Liver (tissue), 9 donors: ENCODE results near the gene ABCE1. TPM values are rescaled to one million over a fixed set of nuclear protein-coding genes. Genes with fewer than 3 reads are reported as not detected.

Experiments used
- DNase-seq: peaks from one replicate; pipeline ENCODE4 v3.0.0-alpha.2; 2017; ENCODE audit warnings: low spot score
- H3K27ac ChIP-seq, 2 donors: one replicate each; pipeline ENCODE4 v1.7.0; 2013; ENCODE audit warnings: inconsistent platforms in 2 of 2, low read length in 2 of 2, control low read depth in 1 of 2, low read depth in 1 of 2, mild to moderate bottlenecking in 1 of 2
- H3K27me3 ChIP-seq, 4 donors: one replicate each; pipeline versions ENCODE4 v1.6.1 to v1.7.0; 2013; ENCODE audit warnings: low read length in 3 of 4, inconsistent platforms in 1 of 4, mild to moderate bottlenecking in 1 of 4, moderate library complexity in 1 of 4; ENCODE audit not compliant: control insufficient read depth in 4 of 4, insufficient read depth in 4 of 4
- H3K36me3 ChIP-seq, 4 donors: one replicate each; pipeline versions ENCODE4 v1.6.1 to v1.7.0; 2013; ENCODE audit warnings: low read length in 3 of 4, mild to moderate bottlenecking in 3 of 4, low read depth in 1 of 4, moderate library complexity in 1 of 4; ENCODE audit not compliant: control insufficient read depth in 4 of 4, insufficient read depth in 3 of 4
- H3K4me1 ChIP-seq, 4 donors: one replicate each; pipeline versions ENCODE4 v1.6.1 to v1.7.0; 2013; ENCODE audit warnings: low read length in 3 of 4, mild to moderate bottlenecking in 3 of 4, moderate library complexity in 1 of 4; ENCODE audit not compliant: control insufficient read depth in 4 of 4, insufficient read depth in 4 of 4
- H3K4me3 ChIP-seq, 3 donors: one replicate each; pipeline versions ENCODE4 v1.6.1 to v1.7.0; 2013; ENCODE audit warnings: low read length in 3 of 3, control low read depth in 1 of 3, low read depth in 1 of 3, mild to moderate bottlenecking in 1 of 3
- H3K9ac ChIP-seq, 2 donors: one replicate each; pipeline ENCODE4 v1.7.0; 2013; ENCODE audit warnings: low read length in 2 of 2, mild to moderate bottlenecking in 2 of 2, moderate library complexity in 2 of 2, control low read depth in 1 of 2, low read depth in 1 of 2
- H3K9me3 ChIP-seq, 4 donors: one replicate each; pipeline versions ENCODE4 v1.6.1 to v1.7.0; 2013; ENCODE audit warnings: low read length in 3 of 4; ENCODE audit not compliant: control insufficient read depth in 4 of 4
- ATF3 ChIP-seq: IDR thresholded peaks from 2 replicates; pipeline ENCODE4 v1.6.1; 2016; ENCODE audit warnings: antibody characterized with exemption
- EGR1 ChIP-seq, 2 donors: IDR thresholded peaks; 2 replicates each; pipeline ENCODE4 v1.6.1; 2016 to 2018; ENCODE audit warnings: antibody characterized with exemption in 2 of 2, low read depth in 2 of 2
- FOXA1 ChIP-seq: IDR thresholded peaks from 2 replicates; pipeline ENCODE4 v1.6.1; 2016; ENCODE audit warnings: antibody characterized with exemption
- FOXA2 ChIP-seq: IDR thresholded peaks from 2 replicates; pipeline ENCODE4 v1.6.1; 2016; ENCODE audit warnings: antibody characterized with exemption
- GABPA ChIP-seq, 2 donors: IDR thresholded peaks in 1 of 2; conservative IDR thresholded peaks in 1 of 2; 2 replicates each; pipeline ENCODE4 v1.6.1; 2016; ENCODE audit warnings: antibody characterized with exemption in 2 of 2, mild to moderate bottlenecking in 1 of 2, moderate library complexity in 1 of 2
- HNF4A ChIP-seq, 2 donors: conservative IDR thresholded peaks; 2 replicates each; pipeline ENCODE4 v1.6.1; 2016; ENCODE audit warnings: antibody characterized with exemption in 2 of 2, mild to moderate bottlenecking in 2 of 2
- HNF4G ChIP-seq: IDR thresholded peaks from 2 replicates; pipeline ENCODE4 v1.6.1; 2016; ENCODE audit warnings: antibody characterized with exemption
- JUND ChIP-seq, 2 donors: IDR thresholded peaks; 2 replicates each; pipeline ENCODE4 v1.6.1; 2016; ENCODE audit warnings: antibody characterized with exemption in 2 of 2
- MAX ChIP-seq: IDR thresholded peaks from 2 replicates; pipeline ENCODE4 v1.6.1; 2016; ENCODE audit warnings: antibody characterized with exemption
- NR2F2 ChIP-seq: IDR thresholded peaks from 2 replicates; pipeline ENCODE4 v1.6.1; 2016; ENCODE audit warnings: antibody characterized with exemption
- RAD21 ChIP-seq, 2 donors: IDR thresholded peaks; 2 replicates each; pipeline ENCODE4 v1.6.1; 2016; ENCODE audit warnings: antibody characterized with exemption in 2 of 2, mild to moderate bottlenecking in 2 of 2
- RXRA ChIP-seq, 2 donors: IDR thresholded peaks; 2 replicates each; pipeline ENCODE4 v1.6.1; 2017 to 2018; ENCODE audit warnings: antibody characterized with exemption in 2 of 2, mild to moderate bottlenecking in 1 of 2
- SP1 ChIP-seq: IDR thresholded peaks from 2 replicates; pipeline ENCODE4 v1.6.1; 2018; ENCODE audit warnings: antibody characterized with exemption, mild to moderate bottlenecking
- TAF1 ChIP-seq: conservative IDR thresholded peaks from 2 replicates; pipeline ENCODE4 v1.6.1; 2016; ENCODE audit warnings: antibody characterized with exemption, mild to moderate bottlenecking
- YY1 ChIP-seq: IDR thresholded peaks from 2 replicates; pipeline ENCODE4 v1.6.1; 2016; ENCODE audit warnings: antibody characterized with exemption, mild to moderate bottlenecking
- ZBTB33 ChIP-seq: IDR thresholded peaks from 2 replicates; pipeline ENCODE4 v1.6.1; 2016; ENCODE audit warnings: antibody characterized with exemption
- WGBS: extraction: QIAGEN DNeasy Blood & Tissue Kit; methylation state at CpG from one replicate; pipeline ENCODE4 v1.1.7; 2013; 5-methylcytosine and 5-hydroxymethylcytosine counted together
- polyA plus RNA-seq, 2 donors: library from polyadenylated mRNA; stranded (reverse) in 1 of 2; unstranded in 1 of 2; fragments of 200-250 nt in 1 of 2; fragments of >200 nt in 1 of 2; fragmentation: Nextera tagmentation in 1 of 2; extraction: Ambion mirVana in 1 of 2; gene quantifications; one replicate each; pipeline versions ENCODE4 v1.2.1 to v1.2.3, GENCODE V29; 2013 to 2015
- total RNA-seq, 2 donors: library from RNA; depleted of rRNA; stranded (reverse); fragments of >200 nt; gene quantifications; one replicate each; pipeline ENCODE4 v1.2.3, GENCODE V29; 2014
- TF ChIP-seq, protein P1 (sequence below): fragments of 150-350 bp; IDR thresholded peaks from 2 replicates; pipeline ENCODE4 v1.5.1; 2017; ENCODE audit warnings: improper control_type of control experiment, low read depth, low read length; ENCODE audit not compliant: missing input control
- donor health status: healthy.
- donor health status: healthy.
- donor health status: healthy.
- donor health status: healthy.
- donor health status: healthy.

Gene ABCE1
- total and polyA plus RNA-seq, 4 donors = 12.7 to 59.8 (median 31.0) TPM

DNA sequence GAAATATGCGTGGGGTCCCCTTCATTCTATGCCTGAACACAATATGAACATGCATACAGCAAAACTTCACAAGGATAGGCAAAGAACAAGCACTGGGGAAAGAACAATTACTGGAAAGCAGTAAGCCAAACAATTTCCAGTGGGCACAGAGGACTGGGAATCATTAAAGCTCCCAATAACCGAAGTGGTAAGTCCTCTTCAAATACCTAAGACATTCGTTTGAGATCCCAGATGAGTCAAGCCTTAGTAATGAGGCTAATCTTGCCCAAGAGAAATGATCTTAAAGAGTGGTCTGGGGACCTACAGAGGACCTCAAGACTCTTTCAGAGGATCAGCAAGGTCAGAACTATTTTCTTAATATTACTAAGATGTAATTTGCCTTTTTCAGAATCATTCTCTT is 28.8 kb upstream of the ABCE1 start:
- Histone ChIP-seq H3K9ac (no peak overlapping the region), H3K4me3 (no peak overlapping the region), H3K4me1 (peaks cover 0 to 3% (median 0%) of the 10 kb centered on the region in 4 donors), H3K9me3 (no peaks in the 10 kb centered on the region), H3K27ac (no peak overlapping the region), H3K36me3 (peaks cover 0 to 2% (median 0%) of the 10 kb centered on the region in 4 donors), H3K27me3 (no peaks in the 10 kb centered on the region)
- 96% methylated on average over 3 of the region's 3 CpGs for WGBS
- TF ChIP-seq NR2F2 (no peak), FOXA1 (no peak), MAX (no peak), RXRA (IDR thresholded peaks at IDR 0.05) (no peak), HNF4A (conservative IDR thresholded peaks at IDR 0.05) (no peak), HNF4G (no peak), RAD21 (IDR thresholded peaks at IDR 0.05) (no peak), JUND (IDR thresholded peaks at IDR 0.05) (no peak), ZBTB33 (no peak)
- TF ChIP-seq, protein P1, sequence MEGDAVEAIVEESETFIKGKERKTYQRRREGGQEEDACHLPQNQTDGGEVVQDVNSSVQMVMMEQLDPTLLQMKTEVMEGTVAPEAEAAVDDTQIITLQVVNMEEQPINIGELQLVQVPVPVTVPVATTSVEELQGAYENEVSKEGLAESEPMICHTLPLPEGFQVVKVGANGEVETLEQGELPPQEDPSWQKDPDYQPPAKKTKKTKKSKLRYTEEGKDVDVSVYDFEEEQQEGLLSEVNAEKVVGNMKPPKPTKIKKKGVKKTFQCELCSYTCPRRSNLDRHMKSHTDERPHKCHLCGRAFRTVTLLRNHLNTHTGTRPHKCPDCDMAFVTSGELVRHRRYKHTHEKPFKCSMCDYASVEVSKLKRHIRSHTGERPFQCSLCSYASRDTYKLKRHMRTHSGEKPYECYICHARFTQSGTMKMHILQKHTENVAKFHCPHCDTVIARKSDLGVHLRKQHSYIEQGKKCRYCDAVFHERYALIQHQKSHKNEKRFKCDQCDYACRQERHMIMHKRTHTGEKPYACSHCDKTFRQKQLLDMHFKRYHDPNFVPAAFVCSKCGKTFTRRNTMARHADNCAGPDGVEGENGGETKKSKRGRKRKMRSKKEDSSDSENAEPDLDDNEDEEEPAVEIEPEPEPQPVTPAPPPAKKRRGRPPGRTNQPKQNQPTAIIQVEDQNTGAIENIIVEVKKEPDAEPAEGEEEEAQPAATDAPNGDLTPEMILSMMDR = no peak
- DNase-seq = no peak

- H3K9me3 ChIP-seq = no peaks in the 10 kb centered on the region
- peaks cover 0 to 7% (median under 1%) of the 10 kb centered on the region in 4 donors for H3K36me3 ChIP-seq
- WGBS = 97% methylated on average over 2 of the region's 2 CpGs
- no peaks in the 10 kb centered on the region for H3K27me3 ChIP-seq
- H3K9ac ChIP-seq = no peak overlapping the region
- no peak overlapping the region for H3K4me3 ChIP-seq
- H3K27ac ChIP-seq = no peak overlapping the region
- no peak for DNase-seq
- TF ChIP-seq MAX (no peak), NR2F2 (no peak), YY1 (no peak), RAD21 (IDR thresholded peaks at IDR 0.05) (no peak), RXRA (IDR thresholded peaks at IDR 0.05) (no peak), JUND (IDR thresholded peaks at IDR 0.05) (no peak), EGR1 (IDR thresholded peaks at IDR 0.05; ENCODE audit: low read depth in 2 of 2) (no peak)
- no peaks in the 10 kb centered on the region for H3K4me1 ChIP-seq
These were observed 26.6 kb upstream of the ABCE1 start for GRCh38 chr4:145071560-145071959.

GRCh38 chr4:145075742-145076468 is 22.2 kb upstream of the ABCE1 start:
- H3K4me3 ChIP-seq = no peak overlapping the region
- H3K9ac ChIP-seq = no peak overlapping the region
- H3K27ac ChIP-seq = no peak overlapping the region
- H3K27me3 ChIP-seq = no peaks in the 10 kb centered on the region
- TF ChIP-seq ATF3 (no peak), ZBTB33 (no peak), GABPA (IDR thresholded peaks at IDR 0.05 in 1 of 2, conservative IDR thresholded peaks at IDR 0.05 in 1 of 2) (no peak), FOXA2 (no peak), RXRA (IDR thresholded peaks at IDR 0.05) (no peak), YY1 (no peak), NR2F2 (no peak), TAF1 (no peak), FOXA1 (no peak), SP1 (no peak)
- DNase-seq = no peak
- no peaks in the 10 kb centered on the region for H3K4me1 ChIP-seq
- H3K36me3 ChIP-seq = peaks cover 0 to 10% (median 6%) of the 10 kb centered on the region in 4 donors
- H3K9me3 ChIP-seq = no peaks in the 10 kb centered on the region
- 88% methylated on average over 1 of the region's 1 CpG for WGBS
